Ovary (tissue), 9 donors: ENCODE results near the gene SH3PXD2A. TPM values are rescaled to one million over a fixed set of nuclear protein-coding genes. Genes with fewer than 3 reads are reported as not detected.

ENCODE experiments used
- DNase-seq, 5 donors: peaks; one replicate each; pipeline ENCODE4 v3.0.0-alpha.2; 2019 to 2020
- H3K27ac ChIP-seq, 2 donors: fragments of 200-600 bp; one replicate each; pipeline versions ENCODE4 v1.5.1 to v1.8.0; 2019 to 2022
- H3K27me3 ChIP-seq: fragments of 200-600 bp; one replicate; pipeline ENCODE4 v1.8.0; 2022
- H3K36me3 ChIP-seq: fragments of 200-600 bp; sonication (generic); one replicate; pipeline ENCODE4 v1.5.1; 2019
- H3K4me1 ChIP-seq: one replicate; pipeline ENCODE4 v1.8.1; 2013; ENCODE audit warnings: mild to moderate bottlenecking, moderate library complexity; ENCODE audit not compliant: insufficient read depth
- H3K4me3 ChIP-seq: fragments of 200-600 bp; sonication (generic); one replicate; pipeline ENCODE4 v1.5.1; 2017
- H3K9me3 ChIP-seq, 2 donors: fragments of 200-600 bp in 1 of 2; sonication (generic) in 1 of 2; one replicate each; pipeline versions ENCODE4 v1.5.1 to v1.8.1; 2013 to 2019; ENCODE audit warnings: mild to moderate bottlenecking in 1 of 2, moderate library complexity in 1 of 2
- CTCF ChIP-seq, 3 donors: fragments of 450-650 bp in 2 of 3; fragments of 200-600 bp in 1 of 3; IDR thresholded peaks; one replicate each; pipeline versions ENCODE4 v1.5.1 to v1.8.0; 2016 to 2022; ENCODE audit warnings: antibody characterized with exemption in 3 of 3, mild to moderate bottlenecking in 1 of 3
- EP300 ChIP-seq: sonication (generic); formaldehyde crosslinking; IDR thresholded peaks from one replicate; pipeline ENCODE4 v1.6.1; 2017; ENCODE audit warnings: antibody characterized with exemption
- POLR2A ChIP-seq: fragments of 450-650 bp; IDR thresholded peaks from one replicate; pipeline ENCODE4 v1.6.1; 2017; ENCODE audit warnings: antibody characterized with exemption, mild to moderate bottlenecking, moderate library complexity
- WGBS, 3 donors: extraction: QIAGEN DNeasy Blood & Tissue Kit in 1 of 3; methylation state at CpG; one replicate each; pipeline versions ENCODE4 v1.1.5 to v1.1.7; 2013 to 2017; 5-methylcytosine and 5-hydroxymethylcytosine counted together
- intact Hi-C, 4 donors: fragments of 100-400 bp; cut with DNase I; formaldehyde crosslinking; loops; one replicate each; pipeline versions ENCODE4 v1.11.0 to v1.15.1; 2022 to 2023
- polyA plus RNA-seq, 2 donors: library from polyadenylated mRNA; stranded (reverse); fragments of 200-250 nt in 1 of 2; fragments of 350-450 nt in 1 of 2; fragmentation: Illumina TruSeq in 1 of 2; extraction: RNeasy Lipid Tissue Mini Kit (QIAGEN cat#74804) in 1 of 2; gene quantifications; one replicate each; pipeline ENCODE4 v1.2.3, GENCODE V29; 2013 to 2014
- total RNA-seq, 7 donors: library from RNA; depleted of rRNA in 2 of 7; stranded (reverse); fragments of >200 nt in 2 of 7; fragmentation: NEBNext Ultra II Directional in 3 of 7; extraction: Animal tissue kit (Norgen Biotek cat#: 25700) in 3 of 7; gene quantifications; one replicate each; pipeline versions ENCODE4 v1.1.0 to v1.2.4, GENCODE V29; 2016 to 2023
- donor health status: DM: no; HTN: no; CAD: no; lungs with moderate emphysema.
- donor health status: DM: no; HTN: no; CAD: no.
- donor health status: Bipolar disorder and iron deficiency.
- donor health status: DM: yes; HTN: yes; CAD: no.
- donor health status: DM: no; HTN: no; CAD: no.
- donor health status: DM: yes; HTN: yes; CAD: no.

SH3PXD2A gene
- total and polyA plus RNA-seq, 9 donors, result 15.3 to 82.9 (median 52.2) TPM

DNA sequence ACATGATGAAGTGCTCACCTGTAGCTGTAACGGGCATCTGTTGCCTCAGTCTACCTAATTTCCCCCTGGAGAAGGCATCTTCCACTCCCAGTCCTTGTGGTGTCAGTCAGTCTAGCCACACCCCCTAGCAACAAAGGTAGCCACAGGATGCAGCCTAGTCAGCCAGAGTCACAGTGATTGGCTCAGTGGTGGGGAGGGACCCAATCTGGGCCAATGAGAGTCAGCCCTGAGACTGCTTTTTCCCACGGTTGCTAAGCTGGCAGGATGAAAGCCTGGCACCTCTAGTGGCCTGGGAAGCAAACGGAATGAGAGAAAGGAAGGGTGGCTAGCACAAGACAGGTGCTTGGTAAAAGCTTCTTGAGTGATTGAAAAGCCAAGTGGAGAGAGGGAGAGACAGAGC is 118.6 kb downstream of the SH3PXD2A start:
- H3K9me3 ChIP-seq, result no peaks in the 10 kb centered on the region
- H3K4me1 ChIP-seq, result peaks cover 5% of the 10 kb centered on the region
- TF ChIP-seq POLR2A (no peak), CTCF (IDR thresholded peaks at IDR 0.05) (no peak), EP300 (no peak)
- intact Hi-C loops, result no loop called here
- H3K36me3 ChIP-seq, result no peaks in the 10 kb centered on the region
- 89 to 91% (median 91%) methylated on average over 3 of the region's 3 CpGs for WGBS, 3 donors
- DNase-seq, result no peak
- H3K27ac ChIP-seq, result no peak overlapping the region
- H3K27me3 ChIP-seq, result no peaks in the 10 kb centered on the region
- no peak overlapping the region for H3K4me3 ChIP-seq

DNA sequence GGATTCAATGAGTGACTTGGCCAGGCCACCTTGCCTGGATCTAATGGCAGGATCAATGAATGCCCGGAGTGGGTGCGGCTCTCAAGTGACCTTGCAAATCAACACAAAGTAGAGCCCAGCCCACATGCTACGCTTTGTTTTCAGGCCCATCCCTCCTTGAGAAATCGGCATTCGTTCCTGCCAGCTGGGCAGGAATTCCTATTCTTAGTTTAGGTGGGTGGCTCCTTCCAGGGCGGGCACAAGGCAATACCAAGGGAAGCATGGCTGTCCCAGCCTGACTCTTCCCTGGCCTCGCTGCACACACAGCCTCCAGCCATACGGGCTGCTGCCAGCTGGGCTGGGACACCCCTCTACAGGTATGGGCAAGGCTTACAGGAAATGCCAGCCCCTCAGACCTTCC is 119.3 kb downstream of the SH3PXD2A start:
- Histone ChIP-seq H3K4me3 (no peak overlapping the region), H3K27ac (no peak overlapping the region), H3K9me3 (no peaks in the 10 kb centered on the region), H3K4me1 (peaks cover 5% of the 10 kb centered on the region), H3K36me3 (no peaks in the 10 kb centered on the region), H3K27me3 (no peaks in the 10 kb centered on the region)
- DNase-seq, result no peak
- no peak for TF ChIP-seq POLR2A
- no peak for TF ChIP-seq EP300
- TF ChIP-seq CTCF (IDR thresholded peaks at IDR 0.05), result no peak
- WGBS, 3 donors, result 91 to 95% (median 94%) methylated on average over 8 of the region's 8 CpGs
- intact Hi-C loops, result no loop called here

- TF ChIP-seq CTCF (IDR thresholded peaks at IDR 0.05) (no peak), EP300 (no peak), POLR2A (no peak)
- no peaks in the 10 kb centered on the region for H3K36me3 ChIP-seq
- intact Hi-C loops, result no loop called here
- H3K27me3 ChIP-seq, result no peaks in the 10 kb centered on the region
- 79 to 89% (median 80%) methylated on average over 4 of the region's 4 CpGs for WGBS, 3 donors
- no peaks in the 10 kb centered on the region for H3K9me3 ChIP-seq
- no peak overlapping the region for H3K4me3 ChIP-seq
- no peak for DNase-seq
- no peak overlapping the region for H3K27ac ChIP-seq
- H3K4me1 ChIP-seq, result peaks cover 4% of the 10 kb centered on the region
Measured at GRCh38 chr10:103734731-103735130, 120.6 kb downstream of the SH3PXD2A start.

- WGBS, 3 donors, result 86 to 87% (median 86%) methylated on average over 6 of the region's 6 CpGs
- Histone ChIP-seq H3K36me3 (no peaks in the 10 kb centered on the region), H3K27me3 (no peaks in the 10 kb centered on the region), H3K4me3 (no peak overlapping the region), H3K9me3 (no peaks in the 10 kb centered on the region), H3K27ac (no peak overlapping the region), H3K4me1 (no peaks in the 10 kb centered on the region)
- no peak for TF ChIP-seq CTCF (IDR thresholded peaks at IDR 0.05)
- no peak for TF ChIP-seq POLR2A
- no peak for DNase-seq
- intact Hi-C loops, result no loop called here
Measured at GRCh38 chr10:103733045-103733419, 122.3 kb downstream of the SH3PXD2A start.
